Glomerular visceral epithelial cell (primary cell): ENCODE data around the gene VAMP8.
"Not testable (repeated sequence)": the region's sequence is repeated elsewhere in the genome, so short reads cannot be mapped to it uniquely, and the experiment has no call there.

Source experiments
- DNase-seq: peaks from one replicate; pipeline ENCODE4 v3.0.0-alpha.2; 2016; ENCODE audit errors: extremely low spot score

The VAMP8 gene

DNA sequence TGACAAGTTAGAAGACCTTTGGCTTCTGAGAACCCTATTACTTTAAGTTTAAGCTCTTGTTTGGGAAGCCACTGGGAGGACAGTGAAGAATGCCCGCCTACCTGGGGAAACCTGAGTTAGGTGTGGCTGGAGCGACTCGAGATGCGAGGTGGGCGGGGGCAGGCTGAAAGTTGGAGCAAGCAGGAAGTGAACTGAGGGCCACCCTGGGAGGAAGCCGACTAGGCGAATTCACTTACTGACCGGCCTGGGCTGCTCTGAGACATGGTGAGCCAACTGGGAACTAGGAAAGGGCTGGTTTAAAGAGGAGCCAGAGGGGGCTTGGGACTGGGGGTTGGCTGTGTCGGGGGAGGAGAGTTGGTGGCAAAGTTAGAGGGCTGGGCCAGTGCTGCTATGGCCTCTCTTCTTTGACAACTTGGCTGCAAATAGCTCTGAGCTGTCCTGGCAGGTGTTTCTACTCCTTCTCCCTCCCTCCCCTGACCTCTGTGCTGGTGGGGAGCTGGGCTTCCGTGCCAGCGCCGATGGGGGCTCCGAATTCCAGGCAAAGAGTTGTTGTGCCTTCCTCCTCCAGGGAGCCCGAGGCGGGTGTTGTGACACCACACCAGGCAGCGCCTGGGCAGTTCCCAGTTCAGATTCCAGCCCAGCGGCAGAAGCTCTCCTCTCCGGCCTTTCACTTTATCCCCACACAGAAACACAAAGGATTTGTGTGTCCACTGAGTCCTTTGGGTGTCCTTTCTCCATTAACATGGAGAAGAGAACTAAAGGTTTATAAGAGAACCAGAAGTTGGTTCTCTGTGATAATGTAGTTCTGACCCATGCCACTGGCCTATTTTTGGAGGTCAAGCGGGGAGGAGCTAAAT lies at the start of gene VAMP8:
Gene VAMP8, plus strand, starts transcription at position 201 of the 857 bp plus-strand sequence. Its CDS starts 61 bp downstream, at position 262.
- peak; percentile 51 for DNase-seq

DNA sequence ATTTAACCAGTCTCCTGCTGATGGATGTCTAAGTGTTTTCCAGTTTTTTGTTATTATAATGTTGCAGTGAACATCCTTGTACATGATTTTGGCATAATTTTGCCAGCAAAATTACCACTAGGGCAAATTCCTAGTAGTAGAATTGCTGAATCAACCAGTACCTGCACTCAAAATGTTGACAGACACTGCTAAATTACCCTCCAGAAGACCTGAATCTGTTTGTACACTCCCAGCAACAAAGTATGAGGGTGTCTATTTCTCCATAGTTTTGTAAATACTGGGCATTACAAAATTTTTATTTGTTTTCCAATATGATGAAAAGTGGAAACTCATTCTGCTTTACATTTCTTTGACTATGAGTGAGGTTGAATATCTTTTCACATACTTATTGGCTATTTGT lies 49.6 kb upstream of the VAMP8 start:
- DNase-seq = no peak

DNA sequence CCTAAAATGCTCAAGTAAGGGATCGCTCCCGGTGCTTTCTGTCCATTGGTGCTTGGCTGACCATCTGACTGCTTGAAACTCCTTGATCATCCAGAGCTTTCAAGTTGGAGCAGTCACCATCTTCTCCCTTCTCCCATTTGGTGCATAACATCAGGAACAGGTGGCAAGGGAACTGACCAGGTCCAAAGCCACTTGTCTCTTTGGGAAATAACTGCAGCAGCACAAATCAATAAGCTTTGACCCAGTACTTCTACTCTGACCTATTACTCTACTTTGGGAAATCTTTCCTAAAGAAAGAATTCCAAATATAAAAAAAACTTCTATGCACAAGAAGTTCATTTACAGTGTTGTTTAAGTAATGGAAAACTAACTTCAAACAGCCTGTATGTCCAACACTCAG lies 49.0 kb upstream of the VAMP8 start:
- DNase-seq = no peak

DNA sequence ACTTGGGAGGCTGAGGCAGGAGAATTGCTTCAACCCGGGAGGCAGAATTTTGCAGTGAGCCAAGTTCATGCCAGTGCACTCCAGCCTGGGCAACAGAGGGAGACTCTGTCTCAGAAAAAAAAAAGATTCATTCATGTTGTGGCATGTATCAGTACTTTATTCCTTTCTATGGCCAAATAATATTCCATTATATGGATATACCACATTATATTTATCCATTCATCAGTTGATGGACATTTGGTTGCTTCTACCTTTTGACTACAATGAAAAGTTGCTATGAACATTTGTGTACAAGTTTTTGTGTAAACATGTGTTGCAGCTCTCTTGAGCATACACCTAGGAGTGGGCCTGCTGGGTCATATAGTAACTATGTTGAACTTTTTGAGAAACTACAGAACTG lies 47.6 kb upstream of the VAMP8 start:
- DNase-seq = no peak

DNA sequence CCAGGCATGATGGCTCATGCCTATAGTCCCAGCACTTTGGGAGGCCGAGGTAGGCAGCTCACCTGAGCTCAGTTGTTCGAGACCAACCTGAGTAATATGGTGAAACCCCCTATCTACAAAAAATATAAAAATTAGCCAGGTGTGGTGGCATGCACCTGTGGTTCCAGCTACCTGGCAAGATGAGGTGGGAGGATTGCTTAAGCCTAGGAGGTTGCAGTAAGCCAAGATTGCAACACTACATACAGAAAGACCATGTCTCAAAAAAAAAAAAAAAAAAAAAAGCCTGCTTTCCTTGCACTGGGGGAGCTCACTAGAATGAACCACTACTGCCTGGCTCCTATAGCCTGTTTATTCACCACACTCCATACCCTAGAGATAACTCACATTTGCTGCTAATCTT lies 45.8 kb upstream of the VAMP8 start:
- DNase-seq = no peak

DNA sequence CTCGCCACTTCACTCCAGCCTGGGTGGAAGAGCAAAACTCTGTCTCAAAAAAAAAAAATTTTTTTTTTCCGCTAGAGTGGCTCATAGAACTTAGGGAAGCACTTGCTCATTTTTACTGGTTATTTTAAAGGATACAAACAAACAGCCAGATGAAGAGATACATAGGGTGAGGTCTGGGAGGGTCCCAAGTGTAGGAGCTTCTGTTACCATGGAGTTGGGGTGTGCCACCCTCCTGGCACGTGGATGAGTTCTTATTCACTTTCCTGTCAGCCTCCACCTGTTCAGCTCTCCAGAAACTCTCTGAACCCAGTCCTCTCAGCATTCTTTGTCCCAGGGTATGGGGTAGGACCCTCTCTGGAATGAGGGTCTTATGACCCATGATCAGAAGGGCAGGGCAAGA lies 43.3 kb upstream of the VAMP8 start:
- no peak for DNase-seq

DNA sequence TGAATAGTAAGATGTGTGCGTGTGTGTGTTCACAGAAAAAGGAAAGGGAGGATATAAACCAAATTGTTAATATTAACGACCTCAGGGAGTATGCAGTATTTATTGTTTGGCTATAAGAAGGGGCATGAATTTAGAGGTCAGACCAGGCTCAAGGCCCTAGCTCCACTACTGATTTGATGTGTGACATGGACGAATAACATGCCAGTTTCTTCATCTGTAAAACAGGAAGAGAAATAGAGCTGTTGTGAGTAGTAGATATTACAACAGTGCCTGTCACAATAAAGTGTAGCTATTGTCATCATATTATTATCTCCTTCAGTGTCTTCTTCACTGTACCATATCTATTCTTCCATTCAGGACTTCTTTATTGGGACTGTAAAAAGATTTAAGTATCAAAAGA lies 42.5 kb upstream of the VAMP8 start:
- no peak for DNase-seq

DNA sequence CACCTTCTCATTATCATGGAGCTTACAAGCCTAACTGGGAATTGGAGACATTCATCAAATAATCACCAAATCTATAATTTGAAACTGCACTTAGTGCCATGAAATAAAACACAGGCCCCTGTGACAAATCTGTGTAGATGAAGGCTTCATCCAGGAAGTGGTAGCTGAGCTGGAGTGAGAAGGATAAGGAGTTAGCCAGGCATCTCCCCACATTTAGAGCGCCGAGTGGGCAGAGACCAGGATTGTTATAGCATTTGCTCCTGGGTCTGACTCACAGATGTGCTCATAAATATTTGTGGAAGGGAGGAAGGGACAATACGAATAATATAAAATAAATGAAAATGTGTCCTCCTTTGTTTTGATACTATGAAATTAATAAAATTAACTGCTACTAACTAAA lies 40.9 kb upstream of the VAMP8 start:
- peak; percentile 72 for DNase-seq

DNA sequence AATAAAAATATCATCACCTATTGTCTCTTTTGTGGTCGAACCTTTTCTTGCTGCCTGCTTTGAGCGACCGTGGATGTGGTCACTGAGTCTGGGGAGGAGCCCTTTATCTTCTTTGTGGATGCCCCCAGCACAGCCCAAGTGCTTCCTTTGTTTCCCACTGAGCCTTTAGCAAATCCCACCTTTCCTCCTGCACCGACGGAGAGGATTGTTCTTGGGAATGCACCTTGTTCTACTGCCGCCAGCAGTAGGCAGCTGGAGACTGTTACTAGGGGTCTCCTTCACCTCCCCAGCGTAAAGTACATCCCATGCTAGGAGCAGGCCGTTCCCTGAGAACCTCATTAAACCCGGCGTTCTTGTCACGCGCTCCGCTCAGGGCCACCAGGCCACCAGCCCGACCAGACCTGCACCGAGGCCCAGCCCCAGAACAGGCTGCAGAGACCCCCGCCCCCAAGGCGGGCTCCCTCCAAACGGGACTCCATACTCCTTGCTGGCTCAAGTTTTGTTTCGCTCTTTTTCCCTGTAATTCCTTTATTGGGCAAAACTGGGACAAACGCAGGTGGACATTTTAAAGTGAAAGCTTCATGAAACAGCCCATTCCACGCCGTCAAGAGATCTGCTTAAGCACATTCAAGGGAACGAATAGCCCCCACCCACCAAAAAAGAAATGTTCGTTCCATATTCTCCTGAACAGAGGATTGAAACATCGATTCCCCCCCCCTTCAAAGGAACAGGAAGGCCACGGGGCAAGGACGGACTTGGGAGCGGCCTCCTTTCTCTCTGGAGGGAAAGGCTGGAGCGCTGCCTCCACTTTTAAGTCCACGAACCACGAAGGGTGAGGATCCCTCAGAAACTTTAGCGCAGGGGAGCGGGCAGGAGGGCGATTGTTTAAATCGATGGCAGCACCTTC lies 39.5 kb upstream of the VAMP8 start:
- DNase-seq = peak; percentile 38

DNA sequence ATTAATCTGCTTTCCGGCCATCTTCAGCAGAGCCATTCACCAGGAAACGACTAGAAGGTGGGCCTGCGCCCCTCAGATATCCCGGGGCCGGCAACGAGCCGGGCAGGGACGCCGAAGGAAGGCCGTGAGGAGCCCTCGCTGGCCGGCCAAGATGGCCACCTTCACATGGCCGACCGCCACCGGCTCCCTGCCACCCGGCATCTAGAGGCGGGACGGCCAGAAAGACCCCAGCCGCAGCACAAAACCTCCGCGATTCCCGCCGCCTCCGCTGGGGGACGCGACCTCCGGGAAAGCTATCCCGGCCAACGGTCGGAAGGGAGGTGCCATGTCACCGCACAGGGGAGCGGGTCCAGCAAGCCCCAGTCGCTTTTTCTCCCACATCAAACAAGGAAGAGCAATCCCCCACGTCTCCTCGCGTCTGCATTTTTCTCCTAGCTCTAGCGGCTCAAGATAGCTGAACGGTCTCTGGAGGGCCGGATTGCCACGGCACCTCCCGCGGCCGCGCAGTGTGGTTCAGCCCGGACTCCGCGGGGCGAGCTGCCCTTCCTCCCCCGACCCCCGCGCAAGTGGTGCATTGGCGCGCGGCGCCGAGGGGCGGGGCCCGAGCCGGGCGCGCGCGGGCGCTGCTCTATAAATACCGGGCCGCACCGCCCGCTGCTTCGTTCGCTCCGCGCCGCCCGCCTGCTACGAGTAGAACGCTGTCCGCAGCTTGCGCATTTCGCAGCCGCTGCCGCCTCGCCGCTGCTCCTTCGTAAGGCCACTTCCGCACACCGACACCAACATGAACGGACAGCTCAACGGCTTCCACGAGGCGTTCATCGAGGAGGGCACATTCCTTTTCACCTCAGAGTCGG lies 38.7 kb upstream of the VAMP8 start, which contains the start of gene MAT2A:
Gene MAT2A, plus strand, starts transcription at position 662 of the 854 bp plus-strand sequence. Its CDS starts 120 bp downstream, at position 782.
- DNase-seq = peak; percentile 91

DNA sequence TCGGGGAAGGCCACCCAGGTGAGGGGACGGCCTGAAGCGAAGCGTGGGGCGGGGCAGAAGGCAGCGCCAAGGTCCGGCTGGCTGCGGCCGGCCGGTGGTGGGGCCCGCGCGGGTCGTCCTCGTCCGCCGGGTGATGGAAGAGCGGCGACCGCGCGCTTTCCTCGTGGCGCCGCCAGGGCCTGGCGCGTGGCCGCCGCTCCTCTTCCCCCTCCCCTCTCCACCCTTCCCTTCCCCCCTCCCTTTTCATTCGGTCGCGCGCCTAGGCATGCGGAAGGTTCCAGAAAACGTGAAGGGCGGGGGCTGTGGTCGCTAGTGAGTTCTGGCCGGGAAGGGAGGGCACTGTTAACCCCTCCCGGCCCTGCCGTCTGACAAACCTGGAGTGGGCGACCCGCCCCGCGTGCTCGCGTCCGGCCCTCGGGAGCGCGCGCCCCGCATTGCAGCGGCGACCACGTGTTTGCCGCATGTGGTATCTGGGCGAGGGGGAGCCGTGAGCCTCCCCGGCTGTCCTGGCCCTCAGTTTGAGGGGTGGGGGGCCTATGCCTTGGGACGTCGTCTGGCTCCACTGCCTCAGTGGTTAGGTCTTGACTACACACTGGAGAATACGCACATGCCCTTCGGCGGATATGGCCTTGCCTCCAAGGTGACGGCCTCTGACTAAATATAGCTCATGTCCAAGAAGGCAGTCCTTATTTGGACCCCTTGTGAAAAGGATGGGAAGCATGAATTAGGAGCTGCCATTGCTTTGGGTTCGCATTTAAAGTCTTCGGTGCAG lies 37.8 kb upstream of the VAMP8 start:
- DNase-seq = peak; percentile 61

DNA sequence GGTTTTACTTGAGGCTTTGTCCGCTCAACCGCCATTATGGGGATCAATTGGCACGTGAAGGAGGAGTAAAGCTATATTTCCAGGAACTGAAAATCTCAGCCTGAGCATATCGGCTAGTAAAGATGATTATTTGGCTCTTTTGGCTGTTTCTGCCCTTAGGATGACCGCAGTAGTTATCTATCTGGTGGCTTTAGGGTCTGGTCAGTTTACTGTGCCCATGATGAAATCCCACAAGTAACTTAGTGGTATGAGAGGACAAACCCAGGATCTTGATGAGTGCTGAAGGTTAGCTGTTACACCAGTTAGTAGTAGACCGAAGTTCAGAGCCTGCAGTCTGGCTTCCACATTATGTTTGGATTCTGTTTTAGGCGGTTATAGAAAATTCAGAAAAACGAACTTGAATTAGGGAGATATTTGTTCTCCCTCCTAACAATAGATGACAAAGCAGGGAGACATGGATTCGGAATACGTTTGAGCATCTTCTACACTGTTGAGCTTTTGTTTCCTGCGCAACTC lies 37.2 kb upstream of the VAMP8 start:
- DNase-seq = peak; percentile 14

DNA sequence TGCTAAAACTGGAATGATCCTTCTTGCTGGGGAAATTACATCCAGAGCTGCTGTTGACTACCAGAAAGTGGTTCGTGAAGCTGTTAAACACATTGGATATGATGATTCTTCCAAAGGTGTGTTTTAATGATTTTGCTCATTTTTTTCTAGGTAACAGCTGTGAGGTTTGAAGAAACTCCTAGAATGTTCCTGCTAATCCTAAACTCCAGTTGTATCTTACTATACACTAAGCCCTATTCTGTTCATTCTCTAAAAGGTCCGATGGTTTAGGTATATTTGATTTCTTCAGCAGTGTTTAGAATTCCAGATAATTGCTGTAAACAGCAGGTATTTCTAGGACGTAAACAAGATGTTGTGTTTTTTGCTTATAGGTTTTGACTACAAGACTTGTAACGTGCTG lies 36.1 kb upstream of the VAMP8 start:
- DNase-seq = no peak

DNA sequence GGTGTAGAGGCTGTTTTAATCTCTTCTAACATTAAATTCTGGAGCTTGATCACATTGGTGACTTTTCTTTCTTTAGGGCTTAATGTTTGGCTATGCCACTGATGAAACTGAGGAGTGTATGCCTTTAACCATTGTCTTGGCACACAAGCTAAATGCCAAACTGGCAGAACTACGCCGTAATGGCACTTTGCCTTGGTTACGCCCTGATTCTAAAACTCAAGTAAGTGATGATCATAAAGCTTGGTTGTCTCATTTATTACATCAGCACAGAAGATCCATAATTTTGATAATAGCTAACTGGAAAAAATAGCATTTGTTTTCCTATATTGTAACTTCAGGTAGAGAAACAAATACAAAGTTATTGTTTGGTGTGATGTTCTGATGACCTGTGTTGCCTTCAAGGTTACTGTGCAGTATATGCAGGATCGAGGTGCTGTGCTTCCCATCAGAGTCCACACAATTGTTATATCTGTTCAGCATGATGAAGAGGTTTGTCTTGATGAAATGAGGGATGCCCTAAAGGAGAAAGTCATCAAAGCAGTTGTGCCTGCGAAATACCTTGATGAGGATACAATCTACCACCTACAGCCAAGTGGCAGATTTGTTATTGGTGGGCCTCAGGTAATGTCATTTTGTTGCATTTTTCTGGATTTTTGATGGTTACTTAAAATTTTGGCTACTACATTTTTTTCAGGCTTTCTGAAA lies 35.5 kb upstream of the VAMP8 start:
- no peak for DNase-seq

DNA sequence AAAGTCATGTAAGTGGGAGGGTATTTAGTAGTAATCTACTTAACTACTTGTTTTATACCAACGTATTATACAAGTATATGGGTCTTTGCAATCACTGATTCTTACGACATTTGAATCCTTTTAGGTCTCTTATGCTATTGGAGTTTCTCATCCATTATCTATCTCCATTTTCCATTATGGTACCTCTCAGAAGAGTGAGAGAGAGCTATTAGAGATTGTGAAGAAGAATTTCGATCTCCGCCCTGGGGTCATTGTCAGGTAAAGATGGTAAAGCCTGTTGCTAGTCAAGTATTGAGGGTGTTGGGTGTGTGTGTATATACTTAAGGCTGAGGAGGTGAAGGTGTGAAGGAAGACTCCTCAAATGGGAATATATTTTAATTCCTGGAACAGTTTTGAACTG lies 34.6 kb upstream of the VAMP8 start:
- no peak for DNase-seq

DNA sequence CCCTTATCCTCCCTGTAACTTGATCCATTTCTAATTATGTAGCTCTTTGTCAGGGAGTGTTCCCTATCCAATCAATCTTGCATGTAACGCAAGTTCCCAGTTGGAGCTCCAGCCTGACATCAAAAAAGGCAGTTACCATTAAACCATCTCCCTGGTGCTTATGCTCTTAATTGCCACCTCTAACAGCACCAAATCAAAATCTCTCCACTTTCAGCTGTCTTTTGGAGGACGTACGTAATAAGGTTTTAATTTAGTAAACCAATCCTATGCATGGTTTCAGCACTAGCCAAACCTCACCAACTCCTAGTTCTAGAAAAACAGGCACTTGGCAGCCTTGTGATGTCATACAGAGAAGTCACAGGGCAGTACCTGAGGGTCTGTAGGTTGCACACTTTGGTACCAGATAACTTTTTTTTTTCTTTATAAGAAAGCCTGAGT lies 33.1 kb upstream of the VAMP8 start:
- not testable (repeated sequence) for DNase-seq

DNA sequence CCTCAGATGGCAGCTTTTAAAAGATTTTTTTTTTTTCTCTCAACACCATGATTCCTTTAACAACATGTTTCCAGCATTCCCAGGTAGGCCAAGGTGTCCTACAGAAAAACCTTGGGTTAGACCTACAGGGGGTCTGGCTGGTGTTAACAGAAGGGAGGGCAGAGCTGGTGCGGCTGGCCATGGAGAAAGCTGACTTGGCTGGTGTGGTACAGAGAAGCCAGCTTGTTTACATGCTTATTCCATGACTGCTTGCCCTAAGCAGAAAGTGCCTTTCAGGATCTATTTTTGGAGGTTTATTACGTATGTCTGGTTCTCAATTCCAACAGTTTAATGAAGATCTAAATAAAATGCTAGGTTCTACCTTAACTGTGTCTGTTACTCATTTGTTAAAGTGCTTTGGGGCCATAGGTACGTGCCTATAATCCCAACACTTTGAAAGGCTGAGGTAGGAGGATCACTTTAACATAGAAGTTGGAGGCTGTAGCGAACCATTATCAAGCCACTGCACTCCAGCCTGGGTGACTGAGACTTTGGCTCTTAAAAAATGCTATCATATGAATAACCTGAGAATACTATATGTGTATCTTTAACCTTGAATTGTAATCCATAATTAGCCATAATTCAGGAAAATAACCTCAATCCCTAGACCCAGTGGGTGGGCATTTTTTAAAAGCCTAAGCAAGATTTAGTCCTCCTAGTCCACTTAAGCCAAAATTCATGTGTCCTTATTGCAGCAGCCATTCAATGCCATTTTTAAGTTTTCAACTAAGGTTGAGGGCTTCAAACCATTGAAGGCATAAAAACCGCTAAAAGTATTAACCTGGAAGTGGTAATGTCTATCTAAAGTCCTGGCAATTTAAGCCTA lies 32.2 kb upstream of the VAMP8 start:
- not testable (repeated sequence) for DNase-seq

DNA sequence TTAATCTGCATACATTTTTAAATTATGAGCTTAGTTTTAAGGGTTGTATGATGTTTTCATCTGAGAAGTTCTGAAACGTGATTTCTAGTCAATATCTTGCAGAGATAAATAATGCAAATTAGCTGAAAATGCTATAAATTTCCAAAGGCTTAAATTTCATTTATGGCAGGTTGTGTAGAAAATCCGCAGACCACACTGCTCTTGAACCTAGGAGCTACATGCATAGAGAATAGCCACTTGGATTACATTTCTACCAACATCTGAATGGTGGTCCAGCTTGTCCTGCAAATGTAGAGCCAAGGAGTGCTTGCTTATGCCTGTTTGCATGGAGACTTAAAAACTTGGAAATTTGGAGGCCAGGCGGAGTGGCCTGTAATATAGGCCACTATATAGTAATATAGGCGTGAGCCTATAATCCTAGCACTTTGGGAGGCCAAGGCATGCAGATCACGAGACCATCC lies 31.6 kb upstream of the VAMP8 start:
- DNase-seq = peak; percentile 25
